OCI-LY3 (cell line): ENCODE data around the gene PELI2.

Experiments
- H2AFZ ChIP-seq: fragments of 200-600, 300-600 bp; shearing (Covaris generic); 2 replicates; pipeline ENCODE4 v1.6.0; 2014; ENCODE audit warnings: antibody characterized with exemption, low read depth, low read length
- H3K27ac ChIP-seq: fragments of 200-600, 300-600 bp; sonication (generic); 2 replicates; pipeline ENCODE4 v1.5.1; 2014; ENCODE audit warnings: mild to moderate bottlenecking, low read length, moderate library complexity, mixed read lengths
- H3K27me3 ChIP-seq: fragments of 200-600, 300-600 bp; sonication (generic); 2 replicates; pipeline ENCODE4 v1.6.1; 2014; ENCODE audit warnings: low read depth, low read length, mixed read lengths
- H3K36me3 ChIP-seq: fragments of 200-600, 300-600 bp; sonication (generic); replicated peaks from 2 replicates; pipeline ENCODE3; 2014; ENCODE audit warnings: low read depth, low read length, mixed read lengths
- H3K4me1 ChIP-seq: fragments of 300-600, 200-600 bp; sonication (generic); 2 replicates; pipeline ENCODE4 v1.6.1; 2014; ENCODE audit warnings: low read length, mixed read lengths
- H3K4me2 ChIP-seq: fragments of 200-600, 300-600 bp; sonication (generic); 2 replicates; pipeline ENCODE4 v1.6.1; 2014; ENCODE audit warnings: low read length, mixed read lengths
- H3K4me3 ChIP-seq: fragments of 300-600, 200-600 bp; sonication (generic); 2 replicates; pipeline ENCODE4 v1.5.1; 2014; ENCODE audit warnings: antibody characterized with exemption, mild to moderate bottlenecking, low read length, moderate library complexity
- H3K79me2 ChIP-seq: fragments of 300-600, 200-600 bp; shearing (Covaris generic); 2 replicates; pipeline ENCODE4 v1.6.1; 2014; ENCODE audit warnings: mild to moderate bottlenecking, low read length, mixed read lengths
- H3K9ac ChIP-seq: fragments of 300-600, 200-600 bp; shearing (Covaris generic); 2 replicates; pipeline ENCODE4 v1.6.0; 2014; ENCODE audit warnings: mild to moderate bottlenecking, low read length, moderate library complexity
- H3K9me3 ChIP-seq: fragments of 200-600, 300-600 bp; shearing (Covaris generic); 2 replicates; pipeline ENCODE4 v1.6.1; 2014; ENCODE audit warnings: low read length, mixed read lengths; ENCODE audit not compliant: insufficient read depth
- H4K20me1 ChIP-seq: fragments of 200-600, 300-600 bp; sonication (generic); 2 replicates; pipeline ENCODE4 v1.6.1; 2016; ENCODE audit warnings: low read length, mixed read lengths; ENCODE audit not compliant: insufficient read depth
- EZH2phosphoT487 ChIP-seq: fragments of 200-600 bp; shearing (Covaris generic); IDR thresholded peaks from 2 replicates; pipeline ENCODE4 v1.6.1; 2018; ENCODE audit warnings: antibody characterized with exemption, mixed run types, low read depth
- TF ChIP-seq, protein P1 (sequence below): fragments of 200-600, 300-600 bp; sonication (generic); IDR thresholded peaks from 2 replicates; pipeline ENCODE4 v1.5.1; 2014; ENCODE audit warnings: antibody characterized with exemption, low read length, low read depth

Gene PELI2

GRCh38 chr14:56321861-56322260 is 203.7 kb downstream of the PELI2 start:
- Histone ChIP-seq H2AFZ (no peak overlapping the region), H3K4me2 (no peak overlapping the region), H3K27me3 (peaks cover 6% of the 10 kb centered on the region; the same call in 1 of the 2 replicates), H3K9ac (no peak overlapping the region), H3K4me1 (no peaks in the 10 kb centered on the region), H3K9me3 (no peaks in the 10 kb centered on the region), H3K4me3 (no peak overlapping the region), H3K27ac (no peak overlapping the region), H4K20me1 (no peaks in the 10 kb centered on the region), H3K36me3 (no peaks in the 10 kb centered on the region), H3K79me2 (no peaks in the 10 kb centered on the region)
- no peak for TF ChIP-seq EZH2phosphoT487
- TF ChIP-seq, protein P1, sequence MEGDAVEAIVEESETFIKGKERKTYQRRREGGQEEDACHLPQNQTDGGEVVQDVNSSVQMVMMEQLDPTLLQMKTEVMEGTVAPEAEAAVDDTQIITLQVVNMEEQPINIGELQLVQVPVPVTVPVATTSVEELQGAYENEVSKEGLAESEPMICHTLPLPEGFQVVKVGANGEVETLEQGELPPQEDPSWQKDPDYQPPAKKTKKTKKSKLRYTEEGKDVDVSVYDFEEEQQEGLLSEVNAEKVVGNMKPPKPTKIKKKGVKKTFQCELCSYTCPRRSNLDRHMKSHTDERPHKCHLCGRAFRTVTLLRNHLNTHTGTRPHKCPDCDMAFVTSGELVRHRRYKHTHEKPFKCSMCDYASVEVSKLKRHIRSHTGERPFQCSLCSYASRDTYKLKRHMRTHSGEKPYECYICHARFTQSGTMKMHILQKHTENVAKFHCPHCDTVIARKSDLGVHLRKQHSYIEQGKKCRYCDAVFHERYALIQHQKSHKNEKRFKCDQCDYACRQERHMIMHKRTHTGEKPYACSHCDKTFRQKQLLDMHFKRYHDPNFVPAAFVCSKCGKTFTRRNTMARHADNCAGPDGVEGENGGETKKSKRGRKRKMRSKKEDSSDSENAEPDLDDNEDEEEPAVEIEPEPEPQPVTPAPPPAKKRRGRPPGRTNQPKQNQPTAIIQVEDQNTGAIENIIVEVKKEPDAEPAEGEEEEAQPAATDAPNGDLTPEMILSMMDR, result no peak

DNA sequence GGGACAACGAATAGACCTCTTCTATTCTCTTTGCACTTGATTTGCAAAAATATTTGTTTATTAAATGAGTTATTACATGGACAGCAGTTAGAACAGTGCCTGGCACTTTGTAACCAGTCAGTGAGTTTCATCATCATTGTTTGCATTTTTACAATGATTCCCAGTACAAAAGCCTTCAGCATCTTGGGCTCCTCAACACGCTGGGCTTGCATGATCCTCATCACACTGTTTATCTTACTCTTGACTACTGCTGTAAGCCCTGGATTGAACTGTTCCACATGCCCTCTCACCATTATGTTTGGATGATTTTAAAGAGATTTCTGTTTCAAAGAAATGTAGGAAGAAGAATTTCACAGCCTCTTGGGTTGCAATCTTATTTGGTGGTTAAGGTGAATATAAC is 204.3 kb downstream of the PELI2 start:
- H3K36me3 ChIP-seq, result no peaks in the 10 kb centered on the region
- no peaks in the 10 kb centered on the region for H4K20me1 ChIP-seq
- H3K79me2 ChIP-seq, result no peaks in the 10 kb centered on the region
- H3K4me3 ChIP-seq, result no peak overlapping the region
- TF ChIP-seq, protein P1, result no peak
- TF ChIP-seq EZH2phosphoT487, result no peak
- H3K4me1 ChIP-seq, result no peaks in the 10 kb centered on the region
- H2AFZ ChIP-seq, result no peak overlapping the region
- H3K9ac ChIP-seq, result no peak overlapping the region
- H3K27ac ChIP-seq, result no peak overlapping the region
- no peak overlapping the region for H3K4me2 ChIP-seq
- H3K9me3 ChIP-seq, result no peaks in the 10 kb centered on the region
- peaks cover 6% of the 10 kb centered on the region; the same call in 1 of the 2 replicates for H3K27me3 ChIP-seq

DNA sequence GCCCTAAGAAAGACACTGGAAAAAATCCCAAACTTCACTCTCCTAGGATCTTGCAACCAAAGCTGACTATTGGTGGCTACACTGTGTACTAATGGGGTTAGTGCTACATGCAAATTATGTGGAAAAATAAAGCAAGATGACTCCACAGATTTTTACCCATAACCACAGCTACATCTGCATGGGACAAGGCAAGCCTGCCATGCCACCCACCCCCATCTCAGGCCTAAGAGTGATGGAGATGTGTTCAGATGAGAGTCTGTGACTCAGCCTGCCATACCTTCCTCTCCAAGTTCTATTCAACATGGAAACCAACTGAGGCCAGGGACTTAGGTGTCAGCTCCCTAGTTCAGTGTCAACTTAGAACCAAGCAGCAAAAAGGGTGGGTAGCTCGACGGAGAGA is 206.2 kb downstream of the PELI2 start:
- Histone ChIP-seq H3K4me2 (no peak overlapping the region), H2AFZ (no peak overlapping the region), H3K9ac (no peak overlapping the region), H3K4me1 (no peaks in the 10 kb centered on the region), H4K20me1 (no peaks in the 10 kb centered on the region), H3K27me3 (peaks cover 3% of the 10 kb centered on the region; the same call in 1 of the 2 replicates), H3K4me3 (no peak overlapping the region), H3K9me3 (no peaks in the 10 kb centered on the region), H3K79me2 (no peaks in the 10 kb centered on the region), H3K36me3 (no peaks in the 10 kb centered on the region), H3K27ac (no peak overlapping the region)
- TF ChIP-seq, protein P1, result no peak
- no peak for TF ChIP-seq EZH2phosphoT487

DNA sequence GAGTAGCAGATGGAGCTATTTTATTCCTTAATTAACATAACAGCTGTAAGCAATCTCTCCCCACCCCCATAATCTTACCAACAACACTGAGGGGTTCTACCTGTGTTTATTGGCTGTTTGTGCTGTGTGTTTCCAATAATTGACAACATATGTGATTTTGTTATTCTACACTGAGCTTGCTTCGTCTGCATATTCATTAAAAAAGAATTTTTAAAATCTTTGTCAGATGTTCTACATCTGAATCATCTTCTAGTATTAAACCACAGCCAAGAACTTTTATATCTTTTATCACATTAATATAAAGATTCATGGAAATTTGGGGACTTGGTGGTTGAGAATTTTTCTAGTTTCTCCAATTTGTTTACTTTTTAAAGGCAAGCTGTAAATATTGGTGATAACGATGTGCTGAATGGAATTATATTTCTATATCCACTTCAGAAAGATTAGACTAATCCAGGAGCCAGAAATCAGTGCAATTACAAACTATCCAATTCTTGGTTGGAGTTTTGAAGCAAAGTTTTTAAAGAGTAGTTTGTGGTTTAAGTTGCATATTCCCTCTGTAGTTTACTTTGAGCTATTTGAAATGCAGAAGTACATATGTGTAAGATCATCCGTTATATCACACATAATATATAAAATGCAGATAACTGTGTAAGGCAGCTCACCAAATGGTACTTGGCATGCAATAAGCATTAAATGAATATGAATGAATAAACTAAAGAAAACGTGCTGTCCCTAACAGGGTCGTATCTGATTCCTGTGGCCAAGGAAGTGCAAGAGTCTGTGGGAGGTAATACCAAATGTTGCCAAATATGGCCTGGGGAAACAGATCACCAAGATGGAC is 206.9 kb downstream of the PELI2 start:
- H3K9me3 ChIP-seq, result no peaks in the 10 kb centered on the region
- TF ChIP-seq EZH2phosphoT487, result no peak
- TF ChIP-seq, protein P1, result no peak
- H3K36me3 ChIP-seq, result no peaks in the 10 kb centered on the region
- no peaks in the 10 kb centered on the region for H3K4me1 ChIP-seq
- H3K27me3 ChIP-seq, result peaks cover 3% of the 10 kb centered on the region; the same call in 1 of the 2 replicates
- no peak overlapping the region for H3K9ac ChIP-seq
- H3K4me3 ChIP-seq, result no peak overlapping the region
- no peaks in the 10 kb centered on the region for H3K79me2 ChIP-seq
- no peak overlapping the region for H2AFZ ChIP-seq
- H3K27ac ChIP-seq, result no peak overlapping the region
- no peak overlapping the region for H3K4me2 ChIP-seq
- H4K20me1 ChIP-seq, result no peaks in the 10 kb centered on the region
